ENCODE measurements around the gene AFG1L. TPM values are rescaled to one million over a fixed set of nuclear protein-coding genes. Genes with fewer than 3 reads are reported as not detected.

The AFG1L gene
- total RNA-seq = 4.5 and 5.5 TPM in 2 replicates

DNA sequence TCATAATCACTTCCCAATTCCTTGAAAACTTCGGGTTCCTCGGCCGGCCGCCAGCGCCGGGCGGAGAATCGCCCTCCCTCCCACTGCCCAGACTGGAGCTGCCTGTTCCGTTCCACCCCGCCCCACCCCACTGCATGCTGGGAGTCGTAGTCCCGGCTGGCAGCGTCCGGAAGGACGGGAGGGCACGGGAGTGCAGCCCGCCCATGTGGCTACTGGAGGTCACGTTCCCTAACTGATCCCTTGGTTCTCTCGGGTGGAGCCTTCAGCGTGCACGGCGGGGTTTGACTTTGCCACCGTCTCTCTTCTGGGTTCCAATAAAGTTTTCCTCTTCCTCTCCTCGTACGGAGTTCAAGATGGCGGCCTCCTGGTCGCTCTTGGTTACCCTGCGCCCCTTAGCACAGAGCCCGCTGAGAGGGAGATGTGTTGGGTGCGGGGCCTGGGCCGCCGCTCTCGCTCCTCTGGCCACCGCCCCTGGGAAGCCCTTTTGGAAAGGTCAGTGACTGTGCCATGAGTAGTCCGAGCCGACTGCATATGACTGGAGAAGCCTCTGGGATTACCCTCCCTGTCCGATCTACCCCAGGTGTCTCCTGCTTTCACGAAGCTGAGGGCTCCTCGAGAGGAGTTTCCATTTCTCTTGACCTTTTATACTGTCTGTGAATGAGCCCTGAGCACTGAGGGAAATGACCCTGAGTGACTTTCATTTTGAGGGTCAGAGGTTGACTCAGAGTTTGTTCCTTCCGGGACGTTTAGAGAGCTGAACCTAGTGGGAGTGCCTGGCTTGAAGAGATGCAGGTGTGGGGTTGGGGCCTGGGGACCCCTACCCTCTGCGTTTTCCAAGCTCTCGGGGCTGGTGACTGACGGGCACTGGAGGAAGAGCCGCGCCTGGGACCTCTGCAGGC lies at the start of gene AFG1L:
AFG1L (plus strand) TSS at position 328 of the 899 bp plus-strand sequence; CDS start at position 354, 26 bp downstream.

GRCh38 chr6:108260809-108261569 lies 33.9 kb upstream of the AFG1L start, which contains the start of gene SNX3:
SNX3 (minus strand) TSS chr6:108261040; CDS start chr6:108260921, 119 bp downstream.

GRCh38 chr6:108560463-108561308 lies 265.8 kb downstream of the AFG1L start, which contains the start of gene FOXO3:
FOXO3 (plus strand) TSS chr6:108560917; CDS start chr6:108561209, 292 bp downstream.

Other genes with a start within 250 kb of the AFG1L start
- gene OSTM1, start 220.3 kb upstream of the AFG1L start, total RNA-seq = 49.7 and 81.7 TPM in 2 replicates
- not detected in 2 replicates for gene NR2E1, start 129.0 kb upstream of the AFG1L start, total RNA-seq
- gene SNX3, start 34.0 kb upstream of the AFG1L start, total RNA-seq = 125 and 140 TPM in 2 replicates

All from tracheal epithelial cell (primary cell).